HG02763 (cell line): Measurements from ENCODE around the gene MAGI2.
"Not testable (repeated sequence)": the region's sequence is repeated elsewhere in the genome, so short reads cannot be mapped to it uniquely, and the experiment has no call there.

ENCODE experiments used
- ATAC-seq: cut with Tn5 transposase; IDR thresholded peaks from one replicate; pipeline ENCODE4 v1.9.1; 2021; ENCODE audit warnings: mild to moderate bottlenecking, moderate library complexity; ENCODE audit not compliant: unreplicated experiment

The MAGI2 gene

GRCh38 chr7:78967561-78967960 lies 485.9 kb downstream of the MAGI2 start:
- not testable (repeated sequence) for ATAC-seq

GRCh38 chr7:78967046-78967445 lies 486.4 kb downstream of the MAGI2 start:
- ATAC-seq: no peak

GRCh38 chr7:78959477-78959876 lies 494.0 kb downstream of the MAGI2 start:
- ATAC-seq: no peak

GRCh38 chr7:78955329-78955728 lies 498.1 kb downstream of the MAGI2 start:
- no peak for ATAC-seq

GRCh38 chr7:78953726-78954363 lies 499.6 kb downstream of the MAGI2 start:
- ATAC-seq: no peak

- ATAC-seq: no peak
Observed at GRCh38 chr7:78953090-78953489, 500.4 kb downstream of the MAGI2 start.

GRCh38 chr7:78939669-78940068 lies 513.8 kb downstream of the MAGI2 start:
- no peak for ATAC-seq

- ATAC-seq: no peak
Observed at GRCh38 chr7:78924581-78924980, 528.9 kb downstream of the MAGI2 start.

GRCh38 chr7:78912781-78913180 lies 540.7 kb downstream of the MAGI2 start:
- no peak for ATAC-seq

GRCh38 chr7:78906735-78907134 lies 546.7 kb downstream of the MAGI2 start:
- no peak for ATAC-seq

GRCh38 chr7:78905436-78905835 lies 548.0 kb downstream of the MAGI2 start:
- ATAC-seq: no peak

- ATAC-seq: no peak
Observed at GRCh38 chr7:78904983-78905382, 548.5 kb downstream of the MAGI2 start.

- no peak for ATAC-seq
Observed at GRCh38 chr7:78901566-78901965, 551.9 kb downstream of the MAGI2 start.

- no peak for ATAC-seq
Observed at GRCh38 chr7:78900806-78901205, 552.7 kb downstream of the MAGI2 start.

GRCh38 chr7:78895393-78895792 lies 558.1 kb downstream of the MAGI2 start:
- ATAC-seq: no peak

- ATAC-seq: no peak
Observed at GRCh38 chr7:78879206-78879605, 574.3 kb downstream of the MAGI2 start.

- ATAC-seq: no peak
Observed at GRCh38 chr7:78873117-78873516, 580.4 kb downstream of the MAGI2 start.

GRCh38 chr7:78864339-78864738 lies 589.1 kb downstream of the MAGI2 start:
- no peak for ATAC-seq

GRCh38 chr7:78863281-78863680 lies 590.2 kb downstream of the MAGI2 start:
- no peak for ATAC-seq

GRCh38 chr7:78862411-78862900 lies 591.0 kb downstream of the MAGI2 start:
- no peak for ATAC-seq

GRCh38 chr7:78852951-78853350 lies 600.5 kb downstream of the MAGI2 start:
- no peak for ATAC-seq

GRCh38 chr7:78850093-78850740 lies 603.2 kb downstream of the MAGI2 start:
- ATAC-seq: no peak

GRCh38 chr7:78845155-78845554 lies 608.3 kb downstream of the MAGI2 start:
- ATAC-seq: no peak
